ENCODE data around the gene SPECC1L.

DNA sequence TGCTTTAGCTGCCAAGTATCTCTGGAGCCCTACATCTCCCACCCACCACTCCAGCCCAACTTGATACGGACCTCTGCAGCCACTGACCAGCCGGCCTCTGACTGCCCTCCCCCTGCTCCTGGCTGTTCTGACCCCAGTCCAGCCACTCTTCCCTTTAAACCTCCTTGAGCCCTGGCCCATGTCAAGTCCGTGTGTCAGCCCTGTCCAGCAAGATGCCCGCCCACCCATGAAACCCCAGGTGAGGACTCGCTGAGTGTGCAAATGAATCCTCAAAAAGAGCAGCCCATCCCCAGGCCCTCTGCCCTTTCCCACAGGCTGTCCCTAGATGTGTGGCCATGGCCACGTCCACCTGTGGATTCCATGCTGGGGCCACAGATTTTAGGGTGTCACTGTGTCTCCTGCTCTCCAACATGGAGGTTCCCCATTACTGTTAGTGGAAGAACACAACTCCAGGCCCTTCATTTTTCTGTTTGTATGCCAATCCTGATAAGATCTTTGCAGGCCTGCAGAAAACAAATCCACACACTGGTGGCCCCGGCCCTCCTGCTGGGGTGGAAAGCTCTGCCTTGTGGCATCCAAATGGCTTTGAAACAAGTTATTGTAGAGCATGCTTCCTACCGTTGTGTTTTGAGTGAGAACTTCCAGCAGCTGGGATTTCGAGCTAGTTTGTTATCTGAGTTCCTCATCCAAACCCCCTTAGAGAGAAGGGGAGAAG is 134.1 kb downstream of the SPECC1L start:
- TF ChIP-seq, protein P1, sequence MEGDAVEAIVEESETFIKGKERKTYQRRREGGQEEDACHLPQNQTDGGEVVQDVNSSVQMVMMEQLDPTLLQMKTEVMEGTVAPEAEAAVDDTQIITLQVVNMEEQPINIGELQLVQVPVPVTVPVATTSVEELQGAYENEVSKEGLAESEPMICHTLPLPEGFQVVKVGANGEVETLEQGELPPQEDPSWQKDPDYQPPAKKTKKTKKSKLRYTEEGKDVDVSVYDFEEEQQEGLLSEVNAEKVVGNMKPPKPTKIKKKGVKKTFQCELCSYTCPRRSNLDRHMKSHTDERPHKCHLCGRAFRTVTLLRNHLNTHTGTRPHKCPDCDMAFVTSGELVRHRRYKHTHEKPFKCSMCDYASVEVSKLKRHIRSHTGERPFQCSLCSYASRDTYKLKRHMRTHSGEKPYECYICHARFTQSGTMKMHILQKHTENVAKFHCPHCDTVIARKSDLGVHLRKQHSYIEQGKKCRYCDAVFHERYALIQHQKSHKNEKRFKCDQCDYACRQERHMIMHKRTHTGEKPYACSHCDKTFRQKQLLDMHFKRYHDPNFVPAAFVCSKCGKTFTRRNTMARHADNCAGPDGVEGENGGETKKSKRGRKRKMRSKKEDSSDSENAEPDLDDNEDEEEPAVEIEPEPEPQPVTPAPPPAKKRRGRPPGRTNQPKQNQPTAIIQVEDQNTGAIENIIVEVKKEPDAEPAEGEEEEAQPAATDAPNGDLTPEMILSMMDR (IDR thresholded peaks at IDR 0.05), result no peak
- TF ChIP-seq POLR2A (IDR thresholded peaks at IDR 0.05), result no peak

Measured in prostate gland (tissue), 2 donors.